Measurements from ENCODE around the gene RAP1GDS1.

GRCh38 chr4:98490251-98490650 lies 229.1 kb downstream of the RAP1GDS1 start:
- TF ChIP-seq CTCF (IDR thresholded peaks at IDR 0.05) (no peak), POLR2A (IDR thresholded peaks at IDR 0.05) (no peak)

Measured in Peyer's patch (tissue), 4 donors.